Fibroblast of lung (primary cell): Measurements from ENCODE around the gene CREB3L1. TPM values are rescaled to one million over a fixed set of nuclear protein-coding genes. Genes with fewer than 3 reads are reported as not detected.

Experiments
- DNase-seq, 2 donors: peaks; one replicate each; pipeline versions ENCODE4 v3.0.0 to v3.0.0-alpha.2; 2010; ENCODE audit warnings: low read depth in 2 of 2
- H2AFZ ChIP-seq: 2 replicates; pipeline ENCODE4 v1.5.1; 2012; ENCODE audit warnings: low read length, control low read depth, inconsistent platforms
- H3K27ac ChIP-seq: 2 replicates; pipeline ENCODE4 v1.5.1; 2011; ENCODE audit warnings: low read length, control low read depth; ENCODE audit not compliant: insufficient read depth
- H3K27me3 ChIP-seq: 2 replicates; pipeline ENCODE4 v1.5.1; 2011; ENCODE audit warnings: mild to moderate bottlenecking, low read length; ENCODE audit not compliant: control insufficient read depth, insufficient read depth
- H3K36me3 ChIP-seq: 2 replicates; pipeline ENCODE4 v1.5.1; 2011; ENCODE audit warnings: low read length; ENCODE audit not compliant: control insufficient read depth, insufficient read depth
- H3K4me1 ChIP-seq: 2 replicates; pipeline ENCODE4 v1.5.1; 2011; ENCODE audit warnings: low read length; ENCODE audit not compliant: control insufficient read depth, insufficient read depth; ENCODE audit errors: extremely low read depth
- H3K4me2 ChIP-seq: 2 replicates; pipeline ENCODE4 v1.5.1; 2011; ENCODE audit warnings: low read length, control low read depth; ENCODE audit not compliant: insufficient read depth; ENCODE audit errors: extremely low read depth
- H3K4me3 ChIP-seq, 4 experiments: fragments of 200-600 bp in 1 of 4; sonication (generic) in 1 of 4; replicated peaks in 1 of 4; 2 replicates each; pipeline ENCODE4 v1.5.1; 2011 to 2016; ENCODE audit warnings: low read length in 4 of 4, low read depth in 3 of 4, mild to moderate bottlenecking in 3 of 4, control low read depth in 2 of 4, inconsistent platforms in 1 of 4, mixed read lengths in 1 of 4; ENCODE audit not compliant: insufficient read depth in 1 of 4; ENCODE audit errors: control extremely low read depth in 1 of 4
- H3K79me2 ChIP-seq: 2 replicates; pipeline ENCODE4 v1.5.1; 2012; ENCODE audit warnings: mild to moderate bottlenecking, low read length, inconsistent platforms; ENCODE audit not compliant: control insufficient read depth, insufficient read depth
- H3K9ac ChIP-seq: 2 replicates; pipeline ENCODE4 v1.5.1; 2011; ENCODE audit warnings: mild to moderate bottlenecking, low read length, control low read depth; ENCODE audit not compliant: insufficient read depth
- H3K9me3 ChIP-seq: 2 replicates; pipeline ENCODE4 v1.5.1; 2012; ENCODE audit warnings: low read depth, low read length; ENCODE audit not compliant: control insufficient read depth, insufficient read depth
- H4K20me1 ChIP-seq: 2 replicates; pipeline ENCODE4 v1.5.1; 2011; ENCODE audit warnings: low read length; ENCODE audit not compliant: control insufficient read depth, insufficient read depth; ENCODE audit errors: extremely low read depth
- EZH2 ChIP-seq: IDR thresholded peaks from 2 replicates; pipeline ENCODE4 v1.5.1; 2012; ENCODE audit warnings: low read length, control low read depth, mild to moderate bottlenecking; ENCODE audit errors: missing control alignments
- polyA plus RNA-seq, 2 donors: library from polyadenylated mRNA; depleted of rRNA in 1 of 2; stranded (reverse) in 1 of 2; unstranded in 1 of 2; fragments of >200 nt; gene quantifications; 2 replicates each; pipeline ENCODE4 v1.2.1, GENCODE V29; 2011 to 2012; ENCODE audit warnings: missing spikeins in 1 of 2
- total RNA-seq: library from RNA; depleted of rRNA; stranded (reverse); fragments of >200 nt; gene quantifications from 2 replicates; pipeline ENCODE4 v1.2.1, GENCODE V29; 2014
- TF ChIP-seq, protein P1 (sequence below), 2 donors: IDR thresholded peaks in 1 of 2; conservative IDR thresholded peaks in 1 of 2; 1 replicate in 1 of 2; 2 replicates in 1 of 2; pipeline ENCODE4 v1.5.1; 2011 to 2012; ENCODE audit warnings: low read length in 2 of 2, control low read depth in 1 of 2, inconsistent platforms in 1 of 2, low read depth in 1 of 2, mild to moderate bottlenecking in 1 of 2

CREB3L1 gene
- total and polyA plus RNA-seq, 2 donors (not counting 1 experiment from before 2014, with no cell fraction given): 18.8 to 28.4 TPM

DNA sequence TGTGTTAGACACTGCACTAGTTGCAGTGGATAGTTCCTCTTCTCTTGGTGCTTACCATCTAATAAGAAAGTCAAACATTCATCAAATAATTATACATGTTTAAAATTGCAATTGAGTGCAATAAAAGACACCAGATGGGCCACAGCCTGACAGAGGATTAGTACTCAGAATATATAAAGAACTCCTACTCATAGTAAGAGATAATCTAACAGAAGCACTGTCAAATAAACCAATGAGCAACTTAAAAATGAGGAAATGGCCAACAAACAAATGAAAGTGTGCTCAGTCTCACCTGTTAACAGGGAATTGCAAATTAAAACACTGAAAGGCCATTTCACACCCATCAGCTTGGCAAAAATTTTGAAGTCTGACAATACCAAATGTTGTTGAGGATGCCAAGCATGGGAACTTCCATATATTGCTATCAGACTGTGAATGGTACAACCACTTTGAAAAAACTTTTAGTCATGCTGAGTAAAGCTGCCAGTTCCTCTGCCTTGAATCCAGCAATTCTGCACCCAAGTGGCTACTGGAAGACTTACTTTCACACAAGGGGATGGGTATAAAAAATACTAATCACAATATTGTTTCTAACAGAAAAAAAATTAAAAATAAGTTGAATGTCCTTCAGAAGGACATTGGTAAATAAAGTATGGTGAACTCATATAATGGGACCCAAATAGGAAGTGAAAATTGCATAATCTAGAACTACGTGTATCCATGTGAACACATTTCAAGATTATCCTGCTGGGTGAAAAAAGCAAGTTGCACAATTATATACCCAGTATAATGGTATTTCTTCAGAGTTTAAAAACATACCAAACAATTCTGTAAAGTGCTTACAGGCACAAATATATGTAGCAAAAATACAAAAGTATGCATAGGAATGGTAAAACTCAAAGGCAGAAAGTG, 41.4 kb upstream of the CREB3L1 start:
- no peaks in the 10 kb centered on the region for H3K27me3 ChIP-seq
- H4K20me1 ChIP-seq: no peaks in the 10 kb centered on the region
- no peaks in the 10 kb centered on the region for H3K9me3 ChIP-seq
- no peak overlapping the region for H3K4me3 ChIP-seq
- TF ChIP-seq, protein P1, sequence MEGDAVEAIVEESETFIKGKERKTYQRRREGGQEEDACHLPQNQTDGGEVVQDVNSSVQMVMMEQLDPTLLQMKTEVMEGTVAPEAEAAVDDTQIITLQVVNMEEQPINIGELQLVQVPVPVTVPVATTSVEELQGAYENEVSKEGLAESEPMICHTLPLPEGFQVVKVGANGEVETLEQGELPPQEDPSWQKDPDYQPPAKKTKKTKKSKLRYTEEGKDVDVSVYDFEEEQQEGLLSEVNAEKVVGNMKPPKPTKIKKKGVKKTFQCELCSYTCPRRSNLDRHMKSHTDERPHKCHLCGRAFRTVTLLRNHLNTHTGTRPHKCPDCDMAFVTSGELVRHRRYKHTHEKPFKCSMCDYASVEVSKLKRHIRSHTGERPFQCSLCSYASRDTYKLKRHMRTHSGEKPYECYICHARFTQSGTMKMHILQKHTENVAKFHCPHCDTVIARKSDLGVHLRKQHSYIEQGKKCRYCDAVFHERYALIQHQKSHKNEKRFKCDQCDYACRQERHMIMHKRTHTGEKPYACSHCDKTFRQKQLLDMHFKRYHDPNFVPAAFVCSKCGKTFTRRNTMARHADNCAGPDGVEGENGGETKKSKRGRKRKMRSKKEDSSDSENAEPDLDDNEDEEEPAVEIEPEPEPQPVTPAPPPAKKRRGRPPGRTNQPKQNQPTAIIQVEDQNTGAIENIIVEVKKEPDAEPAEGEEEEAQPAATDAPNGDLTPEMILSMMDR (conservative IDR thresholded peaks at IDR 0.05 in 1 of 2, IDR thresholded peaks at IDR 0.05 in 1 of 2; ENCODE audit: low read depth in 1 of 2, low read length in 2 of 2): no peak
- TF ChIP-seq EZH2: no peak
- no peaks in the 10 kb centered on the region for H3K36me3 ChIP-seq
- DNase-seq: peak in 1 of 2 donors; percentile 43
- H3K27ac ChIP-seq: no peak overlapping the region
- no peak overlapping the region for H3K9ac ChIP-seq
- H3K4me1 ChIP-seq: peaks cover 13% of the 10 kb centered on the region
- H2AFZ ChIP-seq: no peak overlapping the region
- H3K79me2 ChIP-seq: peaks cover 2% of the 10 kb centered on the region
- no peak overlapping the region for H3K4me2 ChIP-seq

DNA sequence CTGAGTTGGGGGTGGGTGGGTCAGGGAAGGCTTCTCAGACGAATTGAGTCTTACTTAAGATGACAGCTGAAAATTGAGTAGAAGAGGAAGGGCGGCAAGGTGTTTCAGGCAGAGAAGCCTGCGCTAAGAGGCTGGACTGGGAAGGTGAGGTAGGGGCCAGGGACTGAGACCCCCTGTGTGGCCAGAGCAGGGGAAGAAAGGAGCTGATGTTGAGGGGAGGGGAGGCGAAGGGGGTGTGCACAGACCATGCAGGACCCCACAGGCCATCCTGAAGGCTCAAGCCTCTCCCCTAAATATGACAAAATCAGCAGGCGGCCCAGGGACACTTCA, 40.6 kb upstream of the CREB3L1 start:
- Histone ChIP-seq H3K4me3 (no peak overlapping the region), H4K20me1 (no peaks in the 10 kb centered on the region), H3K27ac (peak overlapping the region; percentile 80), H3K4me1 (peaks cover 13% of the 10 kb centered on the region), H3K36me3 (no peaks in the 10 kb centered on the region), H3K4me2 (peak overlapping the region; percentile 6), H2AFZ (no peak overlapping the region), H3K27me3 (no peaks in the 10 kb centered on the region), H3K9me3 (no peaks in the 10 kb centered on the region), H3K79me2 (peaks cover 2% of the 10 kb centered on the region), H3K9ac (no peak overlapping the region)
- TF ChIP-seq EZH2: no peak
- TF ChIP-seq, protein P1 (conservative IDR thresholded peaks at IDR 0.05 in 1 of 2, IDR thresholded peaks at IDR 0.05 in 1 of 2; ENCODE audit: low read depth in 1 of 2, low read length in 2 of 2): no peak
- no peak for DNase-seq

DNA sequence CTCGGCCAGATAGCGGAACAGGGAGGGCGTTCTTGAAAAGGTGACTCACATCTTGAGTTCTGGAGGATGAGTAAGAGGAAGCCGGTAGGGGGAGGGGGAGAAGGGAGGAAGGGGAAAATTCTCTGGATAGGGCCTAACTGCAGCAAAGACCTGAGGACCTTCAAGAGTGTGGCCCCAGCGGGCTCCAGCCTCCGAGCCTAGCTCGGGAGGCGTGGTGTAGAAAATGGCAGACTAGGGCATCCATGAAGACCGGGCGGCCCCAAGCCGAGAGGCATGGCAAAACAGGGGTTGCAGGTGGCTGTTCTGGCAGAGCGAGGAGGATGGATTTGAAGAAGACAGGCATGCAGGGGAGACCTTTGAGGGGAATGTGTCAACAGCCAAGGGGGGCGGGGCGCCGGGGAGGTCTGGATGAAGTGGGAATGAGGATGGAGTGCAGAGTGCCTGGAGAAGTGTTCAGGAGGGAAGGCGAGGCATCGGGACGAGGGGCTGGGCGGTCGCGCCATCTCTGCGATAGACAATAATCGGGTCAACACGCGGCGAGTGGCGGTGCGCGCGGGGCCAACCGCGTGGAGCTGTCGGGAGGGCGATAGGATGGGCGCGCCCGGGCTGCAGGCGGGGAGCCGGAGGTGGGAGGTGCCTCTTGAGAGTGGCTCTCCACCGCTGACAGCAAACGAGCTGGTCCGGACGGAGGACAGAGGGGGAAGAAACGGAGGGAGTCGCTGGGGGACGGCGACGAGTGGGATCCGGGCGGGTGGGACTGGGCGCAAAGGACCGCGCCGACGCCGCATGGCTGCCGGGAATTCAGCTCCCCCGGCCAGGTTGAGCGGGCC, 40.0 kb upstream of the CREB3L1 start:
- DNase-seq: peak; percentile 87 to 91
- H3K27me3 ChIP-seq: no peaks in the 10 kb centered on the region
- H3K4me1 ChIP-seq: peaks cover 13% of the 10 kb centered on the region
- no peaks in the 10 kb centered on the region for H3K36me3 ChIP-seq
- H3K9me3 ChIP-seq: no peaks in the 10 kb centered on the region
- peak overlapping the region; percentile 70 for H3K9ac ChIP-seq
- peak overlapping the region; percentile 76 for H3K4me2 ChIP-seq
- H2AFZ ChIP-seq: peak overlapping the region; percentile 46
- TF ChIP-seq, protein P1 (conservative IDR thresholded peaks at IDR 0.05 in 1 of 2, IDR thresholded peaks at IDR 0.05 in 1 of 2; ENCODE audit: low read depth in 1 of 2, low read length in 2 of 2): no peak
- TF ChIP-seq EZH2: no peak
- H3K79me2 ChIP-seq: peaks cover 2% of the 10 kb centered on the region
- no peaks in the 10 kb centered on the region for H4K20me1 ChIP-seq
- peak overlapping the region; percentile 27 to 61 (median 48) for H3K4me3 ChIP-seq
- peak overlapping the region; percentile 80 for H3K27ac ChIP-seq
